Measurements from ENCODE around the gene PXDN. TPM values are rescaled to one million over a fixed set of nuclear protein-coding genes. Genes with fewer than 3 reads are reported as not detected.
"Not testable (repeated sequence)": the region's sequence is repeated elsewhere in the genome, so short reads cannot be mapped to it uniquely, and the experiment has no call there.

The PXDN gene
- total RNA-seq, 2 experiments from 2014 or later = 0.05 TPM; not detected in 1

DNA sequence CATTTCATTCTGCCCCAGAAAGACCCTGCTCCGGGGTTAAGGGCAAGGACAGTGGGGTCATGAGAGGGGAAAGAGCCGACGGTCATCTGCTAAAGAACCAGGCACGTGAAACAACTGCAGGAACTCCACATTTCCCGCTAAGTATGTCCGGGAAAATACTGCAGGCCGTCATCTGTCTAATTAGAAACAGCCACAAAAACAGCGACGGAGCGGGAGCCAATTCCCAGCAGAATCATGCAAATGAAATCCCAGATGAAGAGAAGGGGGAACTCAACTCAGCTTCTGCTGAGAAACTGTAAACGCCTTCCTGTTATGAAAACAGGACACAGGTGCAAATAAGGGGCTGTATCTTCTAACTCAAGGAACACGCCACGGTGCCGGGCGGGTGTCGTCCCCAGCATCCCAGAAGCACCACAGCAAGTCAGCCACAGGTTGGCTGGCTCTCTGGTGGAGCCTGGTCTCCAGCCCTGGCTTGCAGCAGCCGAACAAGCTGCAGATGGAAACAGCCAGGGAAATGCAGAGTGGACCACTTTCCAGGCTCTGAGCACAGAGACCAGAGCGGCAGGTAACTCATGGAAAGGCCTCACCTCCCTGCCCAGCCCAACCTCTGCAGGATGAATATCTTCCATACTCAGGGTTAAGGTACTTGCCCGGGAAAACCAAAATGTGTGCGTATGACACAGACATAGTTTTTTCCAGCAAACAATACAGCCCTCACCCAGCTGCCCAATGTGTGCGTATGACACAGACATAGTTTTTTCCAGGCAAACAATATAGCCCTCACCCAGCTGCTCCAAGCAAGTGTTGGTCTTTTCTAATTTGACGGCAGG, 28.9 kb downstream of the PXDN start:
- Mint-ChIP-seq H3K4me3 (no peak overlapping the region), H3K27ac (no peak overlapping the region), H3K36me3 (ENCODE audit: low read depth) (no peaks in the 10 kb centered on the region), H3K4me1 (ENCODE audit: low read depth) (no peaks in the 10 kb centered on the region), H3K9me3 (peaks cover 8% of the 10 kb centered on the region), H3K27me3 (ENCODE audit: low read depth) (peaks cover 13% of the 10 kb centered on the region)
- intact Hi-C loops (cut with micrococcal nuclease) = no loop called here
- no peak for DNase-seq
- CTCF ChIA-PET = no interaction called here

DNA sequence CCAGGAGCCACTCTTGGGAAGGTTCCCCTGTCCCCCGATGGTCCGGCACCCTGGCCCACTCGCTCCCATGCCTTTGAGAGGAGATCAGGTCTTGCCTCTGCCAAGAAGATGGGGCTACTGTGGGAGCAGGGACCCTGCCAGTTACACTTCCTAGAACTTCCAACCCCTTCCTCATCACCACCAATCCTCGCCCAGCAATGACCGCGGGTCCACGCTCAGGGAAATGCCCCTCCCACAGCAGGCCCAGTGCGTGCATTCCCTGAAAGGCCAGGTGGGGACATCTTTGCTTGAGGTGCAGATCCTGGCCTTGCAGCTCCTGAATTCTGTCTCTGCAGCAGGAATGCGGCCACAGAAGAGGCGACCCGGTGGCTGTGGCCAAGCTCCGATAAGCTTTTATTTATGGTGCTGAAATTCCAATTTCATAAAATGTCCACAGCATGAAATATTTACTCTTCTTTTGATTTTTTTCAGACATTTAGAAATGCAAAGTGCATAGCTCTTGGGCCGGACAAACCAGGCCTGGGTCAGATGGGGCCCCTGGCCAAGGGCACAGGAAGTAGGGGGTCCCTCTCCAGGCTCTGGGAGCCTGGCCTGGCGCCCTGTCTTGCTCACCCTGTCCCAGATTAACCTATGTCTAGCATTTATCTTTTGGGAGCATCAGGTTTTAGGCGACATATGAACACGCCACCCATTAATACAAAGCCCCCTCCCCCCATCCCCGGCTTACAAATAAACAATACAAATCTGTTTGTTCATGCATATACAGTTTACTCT, 29.8 kb downstream of the PXDN start:
- no peak overlapping the region for H3K4me3 Mint-ChIP-seq
- no peak overlapping the region for H3K27ac Mint-ChIP-seq
- H3K36me3 Mint-ChIP-seq (ENCODE audit: low read depth) = no peaks in the 10 kb centered on the region
- H3K4me1 Mint-ChIP-seq (ENCODE audit: low read depth) = no peaks in the 10 kb centered on the region
- intact Hi-C loops (cut with micrococcal nuclease) = no loop called here
- no peak for DNase-seq
- CTCF ChIA-PET = no interaction called here
- H3K27me3 Mint-ChIP-seq (ENCODE audit: low read depth) = peaks cover 13% of the 10 kb centered on the region
- H3K9me3 Mint-ChIP-seq = peaks cover 8% of the 10 kb centered on the region

DNA sequence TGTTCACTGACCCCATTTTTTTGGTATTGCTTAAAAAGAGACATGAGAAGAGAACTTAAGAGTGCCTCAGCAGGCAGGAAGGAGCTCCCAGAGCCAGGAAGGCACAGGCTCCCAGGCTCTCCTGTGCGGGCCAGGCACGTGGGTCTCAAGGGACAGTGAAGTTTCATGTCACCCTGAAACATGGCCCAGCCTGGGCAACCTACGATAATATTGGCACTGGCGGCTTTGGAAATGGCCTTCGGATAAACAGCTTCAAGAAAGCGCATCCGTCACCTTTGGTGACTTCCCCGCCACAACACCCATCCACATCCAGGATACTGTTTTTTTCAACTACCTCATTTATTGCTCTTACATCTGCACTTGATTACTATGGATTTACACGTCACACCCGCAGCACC, 30.5 kb downstream of the PXDN start:
- intact Hi-C loops (cut with micrococcal nuclease) = no loop called here
- no peak for DNase-seq

DNA sequence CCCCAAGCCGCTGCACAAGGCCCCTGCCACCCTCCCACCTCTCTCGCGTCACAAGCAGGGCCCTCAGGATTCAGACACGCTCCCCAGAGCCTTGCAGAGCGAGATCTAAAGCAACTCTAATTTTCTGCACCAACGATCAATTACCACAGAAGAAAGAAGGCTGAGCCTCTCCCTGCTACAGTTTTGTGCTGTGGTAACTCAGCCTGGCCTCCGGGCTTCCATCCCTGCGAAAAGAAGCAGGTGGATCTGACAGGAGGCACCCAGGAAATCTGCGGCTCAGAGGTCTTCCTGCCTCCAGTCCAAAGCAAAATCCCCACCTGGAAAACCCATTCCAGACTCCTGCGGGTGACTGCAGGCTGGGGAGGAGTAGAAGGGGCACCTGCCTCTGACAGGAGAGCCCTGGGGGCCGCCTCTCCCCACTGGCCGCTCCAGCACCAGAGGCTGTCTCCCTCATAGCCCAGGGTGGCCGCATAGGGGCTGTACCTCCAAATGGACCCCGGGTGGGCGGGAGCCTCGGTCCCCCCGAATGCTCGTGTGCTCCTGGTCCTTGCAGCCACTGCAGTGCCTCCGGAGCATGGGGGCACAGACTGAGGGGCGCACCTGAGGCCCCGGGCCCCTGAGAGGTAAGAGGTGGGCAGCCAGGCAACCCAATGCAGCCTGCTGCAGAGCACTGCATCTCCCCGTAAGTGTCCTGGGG, 31.0 kb downstream of the PXDN start:
- no peak for DNase-seq
- H3K9me3 Mint-ChIP-seq = peaks cover 8% of the 10 kb centered on the region

More for the DNA sequence above, 30.5 kb downstream of the PXDN start:
- no peak overlapping the region for H3K27ac Mint-ChIP-seq
- H3K9me3 Mint-ChIP-seq = peaks cover 8% of the 10 kb centered on the region
- no peaks in the 10 kb centered on the region for H3K4me1 Mint-ChIP-seq (ENCODE audit: low read depth)
- CTCF ChIA-PET = no interaction called here
- no peaks in the 10 kb centered on the region for H3K36me3 Mint-ChIP-seq (ENCODE audit: low read depth)
- no peak overlapping the region for H3K4me3 Mint-ChIP-seq
- peaks cover 13% of the 10 kb centered on the region for H3K27me3 Mint-ChIP-seq (ENCODE audit: low read depth)

DNA sequence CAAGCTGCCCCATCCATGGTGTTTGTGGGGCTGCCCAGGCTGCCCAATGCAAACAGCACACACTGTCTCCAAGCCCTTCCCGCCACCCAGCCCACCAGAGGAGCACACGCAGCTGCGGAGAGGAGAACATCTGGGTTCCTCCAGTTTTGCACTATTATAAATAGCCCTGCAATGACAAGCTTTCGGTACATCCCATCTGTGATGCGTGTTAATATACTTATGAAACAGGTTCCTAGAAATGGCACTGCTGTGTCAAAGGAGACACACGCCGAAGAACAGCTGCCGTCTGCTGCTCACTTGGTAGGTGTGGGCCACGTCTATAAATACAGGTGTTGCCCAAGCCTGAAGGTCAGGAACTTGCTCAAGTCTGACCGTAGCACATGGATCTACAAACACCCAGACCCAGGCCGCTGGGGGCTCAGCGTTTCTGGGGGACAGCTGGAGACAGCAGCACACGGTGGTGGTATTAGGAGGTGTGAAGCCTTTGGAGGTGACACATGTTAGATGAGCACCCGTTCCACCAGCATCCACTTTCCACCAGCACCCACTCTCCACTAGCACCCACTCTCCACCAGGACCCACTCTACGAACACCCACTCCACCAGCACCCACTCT, 34.3 kb downstream of the PXDN start:
- intact Hi-C loops (cut with micrococcal nuclease) = no loop called here
- Mint-ChIP-seq H3K27ac (no peak overlapping the region), H3K27me3 (ENCODE audit: low read depth) (peaks cover 11% of the 10 kb centered on the region), H3K36me3 (ENCODE audit: low read depth) (no peaks in the 10 kb centered on the region), H3K4me3 (no peak overlapping the region), H3K4me1 (ENCODE audit: low read depth) (peaks cover 4% of the 10 kb centered on the region), H3K9me3 (no peaks in the 10 kb centered on the region)
- no peak for DNase-seq
- CTCF ChIA-PET = no interaction called here

More for the DNA sequence above, 31.0 kb downstream of the PXDN start:
- CTCF ChIA-PET = no interaction called here
- peaks cover 13% of the 10 kb centered on the region for H3K27me3 Mint-ChIP-seq (ENCODE audit: low read depth)
- H3K4me1 Mint-ChIP-seq (ENCODE audit: low read depth) = no peaks in the 10 kb centered on the region
- no peak overlapping the region for H3K4me3 Mint-ChIP-seq
- no peaks in the 10 kb centered on the region for H3K36me3 Mint-ChIP-seq (ENCODE audit: low read depth)
- no peak overlapping the region for H3K27ac Mint-ChIP-seq
- intact Hi-C loops (cut with micrococcal nuclease) = no loop called here

DNA sequence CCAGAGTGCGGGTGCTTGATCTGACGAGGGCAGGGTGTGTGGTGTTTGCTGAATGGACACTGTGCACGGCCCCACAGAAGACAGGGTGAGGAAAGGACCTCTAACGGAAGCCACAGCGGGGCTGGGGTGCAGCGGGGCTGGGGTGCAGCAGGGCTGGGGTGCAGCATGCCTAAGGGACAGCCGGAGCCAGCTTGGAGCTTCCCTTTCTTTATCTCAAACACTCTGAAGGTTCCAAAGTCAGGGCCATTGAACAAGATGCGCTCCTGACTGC, 35.0 kb downstream of the PXDN start:
- peaks cover 4% of the 10 kb centered on the region for H3K4me1 Mint-ChIP-seq (ENCODE audit: low read depth)
- CTCF ChIA-PET = no interaction called here
- no peak overlapping the region for H3K4me3 Mint-ChIP-seq
- no peaks in the 10 kb centered on the region for H3K9me3 Mint-ChIP-seq
- H3K27ac Mint-ChIP-seq = no peak overlapping the region
- H3K27me3 Mint-ChIP-seq (ENCODE audit: low read depth) = peaks cover 13% of the 10 kb centered on the region
- DNase-seq = no peak
- no peaks in the 10 kb centered on the region for H3K36me3 Mint-ChIP-seq (ENCODE audit: low read depth)
- intact Hi-C loops (cut with micrococcal nuclease) = no loop called here

DNA sequence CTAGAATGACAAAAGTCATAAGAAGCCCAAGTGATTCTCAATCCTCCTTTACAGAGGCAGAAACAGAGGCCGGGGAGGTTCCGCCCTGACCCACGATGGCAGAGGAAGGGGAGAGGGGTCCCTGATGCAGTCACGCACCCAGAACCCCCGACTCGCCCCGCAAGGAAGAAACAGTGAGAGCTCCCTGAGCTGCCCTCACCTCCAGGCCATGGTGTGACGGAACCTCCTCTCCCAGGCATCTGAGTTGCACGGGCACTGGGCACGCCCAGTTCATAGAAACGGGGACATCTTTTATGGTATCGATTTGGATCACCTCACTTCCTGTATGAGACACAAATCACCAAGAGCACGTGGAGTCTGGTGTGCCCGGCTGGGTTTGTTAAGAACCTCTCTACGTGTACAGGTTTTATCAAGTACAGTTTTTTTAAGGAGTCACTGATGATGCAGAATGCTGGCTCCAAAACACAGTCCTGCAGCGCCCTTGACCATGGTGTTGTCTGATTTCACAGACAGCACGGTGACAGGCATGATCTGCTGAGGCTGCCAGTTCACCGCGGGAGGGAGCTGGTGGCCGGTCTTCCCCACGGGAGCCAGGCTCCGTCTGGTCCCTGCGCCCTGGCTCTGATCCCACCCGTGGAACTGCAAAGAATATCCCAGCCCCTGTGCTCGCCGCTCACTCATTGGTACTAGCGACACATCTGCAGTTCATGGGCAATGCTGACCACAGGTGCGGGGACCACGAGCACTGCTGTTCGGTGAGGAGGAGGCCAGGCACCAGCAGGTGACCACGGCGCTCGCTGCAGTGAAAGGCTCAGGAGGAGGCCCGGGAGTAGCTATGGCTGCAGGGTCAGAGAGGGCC, 35.6 kb downstream of the PXDN start:
- no peak for DNase-seq
- H3K27ac Mint-ChIP-seq = no peak overlapping the region
- H3K9me3 Mint-ChIP-seq = no peaks in the 10 kb centered on the region
- H3K4me3 Mint-ChIP-seq = no peak overlapping the region
- H3K36me3 Mint-ChIP-seq (ENCODE audit: low read depth) = no peaks in the 10 kb centered on the region
- intact Hi-C loops (cut with micrococcal nuclease) = no loop called here
- CTCF ChIA-PET = no interaction called here
- H3K27me3 Mint-ChIP-seq (ENCODE audit: low read depth) = peaks cover 9% of the 10 kb centered on the region
- H3K4me1 Mint-ChIP-seq (ENCODE audit: low read depth) = peaks cover 4% of the 10 kb centered on the region

DNA sequence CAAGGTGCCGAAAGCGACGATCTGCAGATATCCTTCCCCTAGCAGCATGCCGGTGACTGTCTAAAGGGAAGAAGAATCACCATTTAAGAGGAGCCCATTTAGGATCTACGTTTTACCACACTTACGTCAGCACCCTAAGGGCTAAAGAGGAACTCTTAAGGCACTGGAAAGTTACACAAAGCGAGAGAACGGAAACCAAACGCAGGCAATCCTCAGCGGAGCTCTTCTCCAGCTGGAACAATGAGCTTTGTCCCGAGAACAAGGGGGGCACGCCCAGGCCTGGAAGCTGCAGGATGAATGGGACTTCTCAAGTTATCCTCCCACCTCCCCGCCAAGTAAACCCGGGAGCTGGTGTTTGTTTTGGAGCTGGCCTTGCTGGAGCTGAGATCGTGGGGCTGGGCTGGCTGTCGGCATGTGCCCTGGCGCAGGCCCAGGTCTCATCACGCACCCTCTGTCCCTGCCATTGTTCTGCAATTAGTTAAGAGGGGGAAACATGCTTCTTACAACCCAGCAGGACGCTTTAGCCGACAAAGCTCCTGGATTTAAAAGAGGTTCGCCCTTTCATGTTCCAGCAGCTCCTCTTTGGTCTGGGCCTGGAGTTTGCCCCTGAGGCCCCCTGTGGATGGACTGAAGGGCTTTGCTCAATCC, 36.4 kb downstream of the PXDN start:
- no peak for DNase-seq
- H3K27ac Mint-ChIP-seq = no peak overlapping the region
- H3K27me3 Mint-ChIP-seq (ENCODE audit: low read depth) = peaks cover 9% of the 10 kb centered on the region

DNA sequence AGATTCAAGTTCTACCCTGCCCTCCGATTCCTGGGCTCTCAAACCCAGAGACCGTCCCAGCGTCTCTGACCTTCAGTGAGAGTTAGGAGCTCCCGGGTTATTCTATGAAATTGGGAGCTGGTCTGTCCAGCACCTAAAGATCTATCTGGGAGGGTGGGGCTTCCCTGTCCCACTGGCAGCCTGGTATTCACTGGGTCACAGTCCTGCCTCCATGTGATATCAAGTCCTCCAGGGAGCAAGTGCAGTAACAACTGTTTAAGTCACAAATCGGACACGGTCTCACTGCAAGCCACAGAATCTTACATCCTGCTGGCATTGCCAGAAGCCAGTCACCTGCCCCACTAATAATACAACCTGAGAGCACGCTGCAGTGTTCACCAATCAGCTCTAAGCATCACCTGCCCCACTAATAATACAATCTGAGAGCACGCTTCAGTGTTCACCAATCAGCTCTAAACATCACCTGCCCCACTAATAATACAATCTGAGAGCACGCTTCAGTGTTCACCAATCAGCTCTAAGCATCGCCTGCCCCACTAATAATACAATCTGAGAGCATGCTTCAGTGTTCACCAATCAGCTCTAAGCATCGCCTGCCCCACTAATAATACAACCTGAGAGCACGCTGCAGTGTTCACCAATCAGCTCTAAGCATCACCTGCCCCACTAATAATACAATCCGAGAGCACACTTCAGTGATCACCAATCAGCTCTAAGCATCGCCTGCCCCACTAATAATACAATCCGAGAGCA, 38.0 kb downstream of the PXDN start:
- intact Hi-C loops (cut with micrococcal nuclease); H3K27ac Mint-ChIP-seq; H3K4me1 Mint-ChIP-seq (ENCODE audit: low read depth); DNase-seq; H3K36me3 Mint-ChIP-seq (ENCODE audit: low read depth); CTCF ChIA-PET; H3K4me3 Mint-ChIP-seq; H3K9me3 Mint-ChIP-seq: not testable (repeated sequence)
- peaks cover 10% of the 10 kb centered on the region for H3K27me3 Mint-ChIP-seq (ENCODE audit: low read depth)

More for the DNA sequence above, 36.4 kb downstream of the PXDN start:
- intact Hi-C loops (cut with micrococcal nuclease) = no loop called here
- CTCF ChIA-PET = no interaction called here
- no peaks in the 10 kb centered on the region for H3K9me3 Mint-ChIP-seq
- H3K4me3 Mint-ChIP-seq = no peak overlapping the region
- H3K4me1 Mint-ChIP-seq (ENCODE audit: low read depth) = peaks cover 4% of the 10 kb centered on the region
- H3K36me3 Mint-ChIP-seq (ENCODE audit: low read depth) = no peaks in the 10 kb centered on the region

DNA sequence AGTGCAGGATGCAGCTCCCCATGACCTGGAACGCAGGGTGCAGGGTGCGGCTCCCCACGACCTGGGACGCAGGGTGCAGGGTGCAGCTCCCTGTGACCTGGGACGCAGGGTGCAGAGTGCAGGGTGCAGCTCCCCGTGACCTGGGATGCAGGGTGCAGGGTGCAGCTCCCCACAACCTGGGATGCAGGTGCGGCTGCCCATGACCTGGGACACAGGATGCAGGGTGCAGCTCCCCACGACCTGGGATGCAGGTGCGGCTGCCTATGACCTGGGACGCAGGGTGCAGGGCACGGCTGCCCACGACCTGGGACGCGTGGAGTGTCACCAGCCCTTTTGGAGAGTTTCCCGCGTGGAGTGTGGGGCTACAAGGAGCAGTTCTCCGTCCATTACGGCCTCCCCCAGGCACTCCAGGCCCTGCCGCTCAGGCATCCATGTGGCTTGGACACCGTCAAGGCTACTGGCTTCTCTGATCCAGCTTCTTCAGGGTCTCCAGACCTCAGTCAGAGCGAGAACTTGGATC, 38.7 kb downstream of the PXDN start:
- CTCF ChIA-PET = no interaction called here
- intact Hi-C loops (cut with micrococcal nuclease) = no loop called here
- DNase-seq = no peak
- Mint-ChIP-seq H3K27me3 (ENCODE audit: low read depth) (peaks cover 11% of the 10 kb centered on the region), H3K4me1 (ENCODE audit: low read depth) (peaks cover 4% of the 10 kb centered on the region), H3K9me3 (no peaks in the 10 kb centered on the region), H3K4me3 (no peak overlapping the region), H3K36me3 (ENCODE audit: low read depth) (no peaks in the 10 kb centered on the region), H3K27ac (no peak overlapping the region)

All from activated naive CD4-positive, alpha-beta T cell treated with anti-CD3 and anti-CD28 coated beads for 36 hours (primary cell).